HCT116 (cell line): ENCODE measurements around the gene SET.
A peak's percentile ranks its signal among the peaks of the same experiment; 100 is the strongest.

Source experiments
- CEBPB ChIP-seq: IDR thresholded peaks from 2 replicates; pipeline ENCODE4 v1.6.1; 2012; ENCODE audit warnings: low read depth
- POLR2A ChIP-seq: IDR thresholded peaks from 2 replicates; pipeline ENCODE4 v1.7.0; 2011; ENCODE audit warnings: borderline replicate concordance; ENCODE audit not compliant: insufficient read depth, insufficient read length; ENCODE audit errors: extremely low read depth
- POLR2AphosphoS5 ChIP-seq: IDR thresholded peaks from 2 replicates; pipeline ENCODE4 v1.6.1; 2011; ENCODE audit warnings: mild to moderate bottlenecking, low read depth, low read length, moderate library complexity
- TCF7L2 ChIP-seq: IDR thresholded peaks from 2 replicates; pipeline ENCODE4 v1.7.0; 2011; ENCODE audit warnings: borderline replicate concordance, inconsistent platforms; ENCODE audit not compliant: insufficient read depth, insufficient read length; ENCODE audit errors: extremely low read depth
- TF ChIP-seq, protein P1 (sequence below), 3 experiments: fragments of 200-600 bp in 1 of 3; sonication (generic) in 1 of 3; IDR thresholded peaks in 2 of 3; conservative IDR thresholded peaks in 1 of 3; 2 replicates each; pipeline ENCODE4 v1.5.1; 2012 to 2017; ENCODE audit warnings: low read depth in 2 of 3, low read length in 2 of 3, antibody characterized with exemption in 1 of 3, borderline replicate concordance in 1 of 3, control low read depth in 1 of 3, mild to moderate bottlenecking in 1 of 3, mixed read lengths in 1 of 3, mixed run types in 1 of 3, moderate library complexity in 1 of 3; ENCODE audit not compliant: insufficient read depth in 1 of 3
- TF ChIP-seq, protein P2 (sequence below): IDR thresholded peaks from 2 replicates; pipeline ENCODE4 v1.6.1; 2012

DNA sequence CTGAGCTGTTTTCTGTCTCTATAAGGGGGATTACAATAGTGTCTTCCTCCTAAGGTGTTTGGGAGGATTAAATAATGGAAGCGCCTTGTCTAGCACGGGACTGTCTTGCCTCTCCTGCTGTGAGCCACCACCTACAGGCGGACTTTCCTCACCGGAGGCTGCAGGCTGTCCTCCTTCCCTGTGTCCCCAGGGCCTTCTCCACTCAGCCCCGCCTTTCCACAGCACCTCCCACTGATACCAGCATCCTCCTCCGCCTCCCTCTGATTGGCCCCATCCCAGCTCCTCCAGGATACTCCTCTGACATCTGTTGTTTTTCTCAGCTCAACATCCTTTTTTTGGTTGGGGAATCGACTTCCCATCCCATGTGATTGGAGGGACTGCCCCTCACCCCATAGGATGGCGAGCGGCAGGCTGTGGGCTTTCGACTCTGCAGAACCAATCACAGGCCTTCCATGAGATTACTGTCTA is 35.8 kb downstream of the SET start:
- TF ChIP-seq TCF7L2, result no peak
- peak; percentile 51; the same call in 1 of the 2 replicates for TF ChIP-seq POLR2AphosphoS5
- TF ChIP-seq POLR2A, result no peak
- TF ChIP-seq, protein P1, sequence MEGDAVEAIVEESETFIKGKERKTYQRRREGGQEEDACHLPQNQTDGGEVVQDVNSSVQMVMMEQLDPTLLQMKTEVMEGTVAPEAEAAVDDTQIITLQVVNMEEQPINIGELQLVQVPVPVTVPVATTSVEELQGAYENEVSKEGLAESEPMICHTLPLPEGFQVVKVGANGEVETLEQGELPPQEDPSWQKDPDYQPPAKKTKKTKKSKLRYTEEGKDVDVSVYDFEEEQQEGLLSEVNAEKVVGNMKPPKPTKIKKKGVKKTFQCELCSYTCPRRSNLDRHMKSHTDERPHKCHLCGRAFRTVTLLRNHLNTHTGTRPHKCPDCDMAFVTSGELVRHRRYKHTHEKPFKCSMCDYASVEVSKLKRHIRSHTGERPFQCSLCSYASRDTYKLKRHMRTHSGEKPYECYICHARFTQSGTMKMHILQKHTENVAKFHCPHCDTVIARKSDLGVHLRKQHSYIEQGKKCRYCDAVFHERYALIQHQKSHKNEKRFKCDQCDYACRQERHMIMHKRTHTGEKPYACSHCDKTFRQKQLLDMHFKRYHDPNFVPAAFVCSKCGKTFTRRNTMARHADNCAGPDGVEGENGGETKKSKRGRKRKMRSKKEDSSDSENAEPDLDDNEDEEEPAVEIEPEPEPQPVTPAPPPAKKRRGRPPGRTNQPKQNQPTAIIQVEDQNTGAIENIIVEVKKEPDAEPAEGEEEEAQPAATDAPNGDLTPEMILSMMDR (IDR thresholded peaks at IDR 0.05 in 2 of 3, conservative IDR thresholded peaks at IDR 0.05 in 1 of 3; ENCODE audit: borderline replicate concordance in 1 of 3, insufficient read depth in 1 of 3, low read depth in 2 of 3, low read length in 2 of 3), result no peak
- no peak for TF ChIP-seq CEBPB
- TF ChIP-seq, protein P2, sequence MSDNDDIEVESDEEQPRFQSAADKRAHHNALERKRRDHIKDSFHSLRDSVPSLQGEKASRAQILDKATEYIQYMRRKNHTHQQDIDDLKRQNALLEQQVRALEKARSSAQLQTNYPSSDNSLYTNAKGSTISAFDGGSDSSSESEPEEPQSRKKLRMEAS, result no peak
